GM23338 (cell line): Measurements from ENCODE around the gene DIS3L. TPM values are rescaled to one million over a fixed set of nuclear protein-coding genes. Genes with fewer than 3 reads are reported as not detected.
A peak's percentile ranks its signal among the peaks of the same experiment; 100 is the strongest.

Experiments
- ATAC-seq: fragments of 200-7000 bp; cut with Tn5 transposase; 3 replicates; pipeline ENCODE4 v1.9.1; 2020
- DNase-seq: peaks from one replicate; pipeline ENCODE4 v3.0.0-alpha.2; 2015; ENCODE audit warnings: low spot score
- H2AFZ ChIP-seq: fragments of 200-600 bp; sonication (generic); 2 replicates; pipeline ENCODE4 v1.8.0; 2016; ENCODE audit warnings: antibody characterized with exemption, mild to moderate bottlenecking, moderate library complexity
- H3F3A ChIP-seq: fragments of 200-600 bp; sonication (generic); replicated peaks from 2 replicates; pipeline ENCODE4 v1.8.0; 2017; ENCODE audit warnings: antibody characterized with exemption, mixed run types, low read depth
- H3K27ac ChIP-seq: fragments of 200-600 bp; sonication (generic); 2 replicates; pipeline ENCODE4 v1.6.1; 2016; ENCODE audit warnings: low read depth
- H3K27me3 ChIP-seq: fragments of 200-600 bp; sonication (generic); 2 replicates; pipeline ENCODE4 v1.8.0; 2016; ENCODE audit warnings: mild to moderate bottlenecking, mixed run types, moderate library complexity; ENCODE audit not compliant: insufficient read depth
- H3K36me3 ChIP-seq: fragments of 200-600 bp; sonication (generic); 2 replicates; pipeline ENCODE4 v1.8.0; 2016; ENCODE audit warnings: mild to moderate bottlenecking; ENCODE audit not compliant: insufficient read depth
- H3K4me1 ChIP-seq: fragments of 200-600 bp; sonication (generic); 2 replicates; pipeline ENCODE4 v1.8.0; 2016; ENCODE audit warnings: mild to moderate bottlenecking, moderate library complexity; ENCODE audit not compliant: insufficient read depth
- H3K4me2 ChIP-seq: fragments of 200-600 bp; sonication (generic); 2 replicates; pipeline ENCODE4 v1.7.1; 2017; ENCODE audit warnings: mixed run types
- H3K4me3 ChIP-seq: fragments of 200-600 bp; sonication (generic); 2 replicates; pipeline ENCODE4 v1.6.1; 2016; ENCODE audit warnings: mixed run types
- H3K79me2 ChIP-seq: fragments of 200-600 bp; sonication (generic); replicated peaks from 2 replicates; pipeline ENCODE4 v1.8.0; 2017; ENCODE audit warnings: mild to moderate bottlenecking; ENCODE audit not compliant: insufficient read depth
- H3K9me2 ChIP-seq: fragments of 200-600 bp; sonication (generic); 2 replicates; pipeline ENCODE4 v1.8.0; 2017; ENCODE audit not compliant: insufficient read depth
- H4K20me1 ChIP-seq: fragments of 200-600 bp; sonication (generic); replicated peaks from 2 replicates; pipeline ENCODE4 v1.8.0; 2017; ENCODE audit warnings: mild to moderate bottlenecking; ENCODE audit not compliant: insufficient read depth
- H3K27ac Mint-ChIP-seq: 2 replicates; pipeline ENCODE4 v1.8.0; 2020; ENCODE audit warnings: inconsistent platforms, mild to moderate bottlenecking, moderate library complexity, mixed read lengths
- H3K27me3 Mint-ChIP-seq: 3 replicates; pipeline ENCODE4 v1.8.0; 2022; ENCODE audit warnings: low read depth, mild to moderate bottlenecking, moderate library complexity, mixed read lengths, inconsistent platforms; ENCODE audit not compliant: insufficient read depth, poor library complexity
- H3K36me3 Mint-ChIP-seq: 3 replicates; pipeline ENCODE4 v1.8.0; 2021; ENCODE audit warnings: low read depth, mild to moderate bottlenecking, inconsistent platforms, moderate library complexity, mixed read lengths
- H3K4me1 Mint-ChIP-seq: 3 replicates; pipeline ENCODE4 v1.8.0; 2020; ENCODE audit warnings: mild to moderate bottlenecking, inconsistent platforms, mixed read lengths
- H3K4me3 Mint-ChIP-seq: 3 replicates; pipeline ENCODE4 v1.8.0; 2021; ENCODE audit warnings: moderate library complexity, mild to moderate bottlenecking, inconsistent platforms, mixed read lengths
- H3K9me3 Mint-ChIP-seq: 3 replicates; pipeline ENCODE4 v1.8.0; 2020; ENCODE audit warnings: moderate library complexity, mild to moderate bottlenecking, inconsistent platforms, mixed read lengths
- EZH2 ChIP-seq: fragments of 200-600 bp; sonication (generic); IDR thresholded peaks from one replicate; pipeline ENCODE4 v1.8.0; 2017; ENCODE audit warnings: antibody characterized with exemption, mild to moderate bottlenecking, low read depth; ENCODE audit not compliant: unreplicated experiment
- EZH2phosphoT487 ChIP-seq: fragments of 200-600 bp; sonication (generic); IDR thresholded peaks from one replicate; pipeline ENCODE4 v1.8.1; 2018; ENCODE audit warnings: antibody characterized with exemption; ENCODE audit not compliant: unreplicated experiment
- JUNB ChIP-seq: IDR thresholded peaks from one replicate; pipeline ENCODE4 v1.6.1; 2016; ENCODE audit warnings: antibody characterized with exemption; ENCODE audit not compliant: unreplicated experiment
- POLR2AphosphoS5 ChIP-seq: IDR thresholded peaks from 2 replicates; pipeline ENCODE4 v1.6.1; 2016; ENCODE audit warnings: antibody characterized with exemption, low read depth
- ZNF114 ChIP-seq: fragments of 250-450 bp; sonication (Bioruptor Pico); IDR thresholded peaks from 2 replicates; pipeline ENCODE4 v1.5.0; 2020; ENCODE audit warnings: mild to moderate bottlenecking, moderate library complexity
- polyA plus RNA-seq: library from polyadenylated mRNA; unstranded; fragments of >200 nt; fragmentation: Nextera tagmentation; extraction: Ambion mirVana; gene quantifications from 2 replicates; pipeline ENCODE4 v1.2.1, GENCODE V29; 2016
- total RNA-seq: library from RNA; depleted of rRNA; stranded (reverse); fragments of >200 nt; shearing (Covaris generic); gene quantifications from 2 replicates; pipeline ENCODE4 v1.2.3, GENCODE V29; 2014
- TF ChIP-seq, protein P1 (sequence below): IDR thresholded peaks from one replicate; pipeline ENCODE4 v1.6.1; 2018; ENCODE audit warnings: antibody characterized with exemption; ENCODE audit not compliant: unreplicated experiment
- TF ChIP-seq, protein P2 (sequence below): fragments of 250-450 bp; sonication (Bioruptor Pico); IDR thresholded peaks from 2 replicates; pipeline ENCODE4 v1.5.0; 2020; ENCODE audit warnings: mild to moderate bottlenecking, moderate library complexity

DIS3L gene
- total and polyA plus RNA-seq, 2 experiments from 2014 or later = 8.9 to 21.8 TPM

DNA sequence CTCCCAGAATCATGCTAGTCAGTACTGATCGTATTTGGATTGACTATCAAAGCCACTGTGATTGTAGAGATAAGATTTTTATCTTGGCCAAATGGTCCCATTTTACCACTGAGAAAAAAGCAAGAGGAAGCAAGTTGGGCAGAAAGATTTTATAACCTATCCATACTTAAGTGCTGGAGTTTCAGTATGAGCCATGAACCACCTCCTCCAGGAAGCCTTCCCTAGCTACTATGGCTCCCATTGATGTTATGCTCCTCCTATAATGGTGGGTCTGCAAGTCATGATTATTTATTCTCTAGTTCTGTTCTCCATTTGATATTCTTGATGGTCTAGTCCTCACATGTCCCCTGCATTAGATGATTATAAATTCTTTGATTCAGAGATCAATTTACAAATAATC, 46.4 kb upstream of the DIS3L start (continued):
- TF ChIP-seq, protein P1, sequence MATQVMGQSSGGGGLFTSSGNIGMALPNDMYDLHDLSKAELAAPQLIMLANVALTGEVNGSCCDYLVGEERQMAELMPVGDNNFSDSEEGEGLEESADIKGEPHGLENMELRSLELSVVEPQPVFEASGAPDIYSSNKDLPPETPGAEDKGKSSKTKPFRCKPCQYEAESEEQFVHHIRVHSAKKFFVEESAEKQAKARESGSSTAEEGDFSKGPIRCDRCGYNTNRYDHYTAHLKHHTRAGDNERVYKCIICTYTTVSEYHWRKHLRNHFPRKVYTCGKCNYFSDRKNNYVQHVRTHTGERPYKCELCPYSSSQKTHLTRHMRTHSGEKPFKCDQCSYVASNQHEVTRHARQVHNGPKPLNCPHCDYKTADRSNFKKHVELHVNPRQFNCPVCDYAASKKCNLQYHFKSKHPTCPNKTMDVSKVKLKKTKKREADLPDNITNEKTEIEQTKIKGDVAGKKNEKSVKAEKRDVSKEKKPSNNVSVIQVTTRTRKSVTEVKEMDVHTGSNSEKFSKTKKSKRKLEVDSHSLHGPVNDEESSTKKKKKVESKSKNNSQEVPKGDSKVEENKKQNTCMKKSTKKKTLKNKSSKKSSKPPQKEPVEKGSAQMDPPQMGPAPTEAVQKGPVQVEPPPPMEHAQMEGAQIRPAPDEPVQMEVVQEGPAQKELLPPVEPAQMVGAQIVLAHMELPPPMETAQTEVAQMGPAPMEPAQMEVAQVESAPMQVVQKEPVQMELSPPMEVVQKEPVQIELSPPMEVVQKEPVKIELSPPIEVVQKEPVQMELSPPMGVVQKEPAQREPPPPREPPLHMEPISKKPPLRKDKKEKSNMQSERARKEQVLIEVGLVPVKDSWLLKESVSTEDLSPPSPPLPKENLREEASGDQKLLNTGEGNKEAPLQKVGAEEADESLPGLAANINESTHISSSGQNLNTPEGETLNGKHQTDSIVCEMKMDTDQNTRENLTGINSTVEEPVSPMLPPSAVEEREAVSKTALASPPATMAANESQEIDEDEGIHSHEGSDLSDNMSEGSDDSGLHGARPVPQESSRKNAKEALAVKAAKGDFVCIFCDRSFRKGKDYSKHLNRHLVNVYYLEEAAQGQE = no peak
- TF ChIP-seq, protein P2, sequence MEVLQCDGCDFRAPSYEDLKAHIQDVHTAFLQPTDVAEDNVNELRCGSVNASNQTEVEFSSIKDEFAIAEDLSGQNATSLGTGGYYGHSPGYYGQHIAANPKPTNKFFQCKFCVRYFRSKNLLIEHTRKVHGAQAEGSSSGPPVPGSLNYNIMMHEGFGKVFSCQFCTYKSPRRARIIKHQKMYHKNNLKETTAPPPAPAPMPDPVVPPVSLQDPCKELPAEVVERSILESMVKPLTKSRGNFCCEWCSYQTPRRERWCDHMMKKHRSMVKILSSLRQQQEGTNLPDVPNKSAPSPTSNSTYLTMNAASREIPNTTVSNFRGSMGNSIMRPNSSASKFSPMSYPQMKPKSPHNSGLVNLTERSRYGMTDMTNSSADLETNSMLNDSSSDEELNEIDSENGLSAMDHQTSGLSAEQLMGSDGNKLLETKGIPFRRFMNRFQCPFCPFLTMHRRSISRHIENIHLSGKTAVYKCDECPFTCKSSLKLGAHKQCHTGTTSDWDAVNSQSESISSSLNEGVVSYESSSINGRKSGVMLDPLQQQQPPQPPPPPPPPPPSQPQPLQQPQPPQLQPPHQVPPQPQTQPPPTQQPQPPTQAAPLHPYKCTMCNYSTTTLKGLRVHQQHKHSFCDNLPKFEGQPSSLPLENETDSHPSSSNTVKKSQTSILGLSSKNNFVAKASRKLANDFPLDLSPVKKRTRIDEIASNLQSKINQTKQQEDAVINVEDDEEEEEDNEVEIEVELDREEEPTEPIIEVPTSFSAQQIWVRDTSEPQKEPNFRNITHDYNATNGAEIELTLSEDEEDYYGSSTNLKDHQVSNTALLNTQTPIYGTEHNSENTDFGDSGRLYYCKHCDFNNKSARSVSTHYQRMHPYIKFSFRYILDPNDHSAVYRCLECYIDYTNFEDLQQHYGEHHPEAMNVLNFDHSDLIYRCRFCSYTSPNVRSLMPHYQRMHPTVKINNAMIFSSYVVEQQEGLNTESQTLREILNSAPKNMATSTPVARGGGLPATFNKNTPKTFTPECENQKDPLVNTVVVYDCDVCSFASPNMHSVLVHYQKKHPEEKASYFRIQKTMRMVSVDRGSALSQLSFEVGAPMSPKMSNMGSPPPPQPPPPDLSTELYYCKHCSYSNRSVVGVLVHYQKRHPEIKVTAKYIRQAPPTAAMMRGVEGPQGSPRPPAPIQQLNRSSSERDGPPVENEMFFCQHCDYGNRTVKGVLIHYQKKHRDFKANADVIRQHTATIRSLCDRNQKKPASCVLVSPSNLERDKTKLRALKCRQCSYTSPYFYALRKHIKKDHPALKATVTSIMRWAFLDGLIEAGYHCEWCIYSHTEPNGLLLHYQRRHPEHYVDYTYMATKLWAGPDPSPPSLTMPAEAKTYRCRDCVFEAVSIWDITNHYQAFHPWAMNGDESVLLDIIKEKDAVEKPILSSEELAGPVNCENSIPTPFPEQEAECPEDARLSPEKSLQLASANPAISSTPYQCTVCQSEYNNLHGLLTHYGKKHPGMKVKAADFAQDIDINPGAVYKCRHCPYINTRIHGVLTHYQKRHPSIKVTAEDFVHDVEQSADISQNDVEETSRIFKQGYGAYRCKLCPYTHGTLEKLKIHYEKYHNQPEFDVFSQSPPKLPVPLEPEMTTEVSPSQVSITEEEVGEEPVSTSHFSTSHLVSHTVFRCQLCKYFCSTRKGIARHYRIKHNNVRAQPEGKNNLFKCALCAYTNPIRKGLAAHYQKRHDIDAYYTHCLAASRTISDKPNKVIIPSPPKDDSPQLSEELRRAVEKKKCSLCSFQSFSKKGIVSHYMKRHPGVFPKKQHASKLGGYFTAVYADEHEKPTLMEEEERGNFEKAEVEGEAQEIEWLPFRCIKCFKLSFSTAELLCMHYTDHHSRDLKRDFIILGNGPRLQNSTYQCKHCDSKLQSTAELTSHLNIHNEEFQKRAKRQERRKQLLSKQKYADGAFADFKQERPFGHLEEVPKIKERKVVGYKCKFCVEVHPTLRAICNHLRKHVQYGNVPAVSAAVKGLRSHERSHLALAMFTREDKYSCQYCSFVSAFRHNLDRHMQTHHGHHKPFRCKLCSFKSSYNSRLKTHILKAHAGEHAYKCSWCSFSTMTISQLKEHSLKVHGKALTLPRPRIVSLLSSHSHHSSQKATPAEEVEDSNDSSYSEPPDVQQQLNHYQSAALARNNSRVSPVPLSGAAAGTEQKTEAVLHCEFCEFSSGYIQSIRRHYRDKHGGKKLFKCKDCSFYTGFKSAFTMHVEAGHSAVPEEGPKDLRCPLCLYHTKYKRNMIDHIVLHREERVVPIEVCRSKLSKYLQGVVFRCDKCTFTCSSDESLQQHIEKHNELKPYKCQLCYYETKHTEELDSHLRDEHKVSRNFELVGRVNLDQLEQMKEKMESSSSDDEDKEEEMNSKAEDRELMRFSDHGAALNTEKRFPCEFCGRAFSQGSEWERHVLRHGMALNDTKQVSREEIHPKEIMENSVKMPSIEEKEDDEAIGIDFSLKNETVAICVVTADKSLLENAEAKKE (CRISPR knock-in tag) = no peak
- TF ChIP-seq EZH2 = no peak

DNA sequence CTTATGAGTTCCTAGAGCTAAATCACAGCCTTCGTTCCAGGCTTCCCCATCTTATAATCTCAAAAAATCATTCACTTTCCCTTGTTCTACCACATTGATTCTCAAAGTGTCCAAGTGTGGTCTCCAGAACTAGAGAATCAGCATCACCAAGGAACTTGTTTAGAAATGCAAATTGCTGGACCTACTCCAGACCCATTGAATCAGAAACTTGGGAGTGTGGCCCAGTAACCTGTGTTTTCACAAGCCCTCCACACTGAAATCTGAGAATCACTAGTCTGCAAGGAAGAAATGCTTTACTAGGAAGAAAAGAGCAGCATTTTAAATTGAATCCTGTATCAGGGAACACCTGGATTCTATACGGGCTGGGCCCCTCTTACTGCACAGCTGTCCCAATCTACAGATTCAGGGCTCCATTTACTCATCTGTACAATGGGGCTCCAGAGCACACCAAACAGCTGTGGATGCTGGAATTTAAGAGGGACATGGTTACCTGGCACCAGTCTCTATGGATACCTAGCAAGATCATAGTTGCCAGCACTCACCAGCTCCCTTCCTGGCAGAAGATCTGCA, 43.7 kb upstream of the DIS3L start:
- peaks cover 35% of the 10 kb centered on the region for H3K4me1 ChIP-seq
- no peaks in the 10 kb centered on the region for H3K79me2 ChIP-seq
- Mint-ChIP-seq H3K27ac (no peak overlapping the region), H3K36me3 (peaks cover 3% of the 10 kb centered on the region; the same call in 1 of the 3 replicates), H3K9me3 (no peaks in the 10 kb centered on the region), H3K4me3 (no peak overlapping the region), H3K4me1 (peaks cover 32% of the 10 kb centered on the region), H3K27me3 (peaks cover 44% of the 10 kb centered on the region)
- DNase-seq (peak; percentile 17), ATAC-seq (no peak)
- no peak overlapping the region for H2AFZ ChIP-seq
- H3K27ac ChIP-seq = no peak overlapping the region
- H3K36me3 ChIP-seq = no peaks in the 10 kb centered on the region
- H3K4me3 ChIP-seq = no peak overlapping the region
- peaks cover 49% of the 10 kb centered on the region for H3K27me3 ChIP-seq
- H3K9me2 ChIP-seq = no peaks in the 10 kb centered on the region
- peaks cover 20% of the 10 kb centered on the region for H3F3A ChIP-seq
- no peaks in the 10 kb centered on the region for H4K20me1 ChIP-seq
- H3K4me2 ChIP-seq = peak overlapping the region; percentile 66
- no peak for TF ChIP-seq EZH2
- TF ChIP-seq EZH2phosphoT487 = no peak
- no peak for TF ChIP-seq POLR2AphosphoS5
- TF ChIP-seq ZNF114 (CRISPR knock-in tag) = no peak
- TF ChIP-seq JUNB = no peak
